GM12874 (cell line): ENCODE data around the gene NCS1.

Source experiments
- TF ChIP-seq, protein P1 (sequence below): IDR thresholded peaks from 2 replicates; pipeline ENCODE4 v1.5.1; 2011; ENCODE audit warnings: low read depth, mild to moderate bottlenecking, control low read depth, low read length, moderate library complexity; ENCODE audit not compliant: insufficient read depth

The NCS1 gene

DNA sequence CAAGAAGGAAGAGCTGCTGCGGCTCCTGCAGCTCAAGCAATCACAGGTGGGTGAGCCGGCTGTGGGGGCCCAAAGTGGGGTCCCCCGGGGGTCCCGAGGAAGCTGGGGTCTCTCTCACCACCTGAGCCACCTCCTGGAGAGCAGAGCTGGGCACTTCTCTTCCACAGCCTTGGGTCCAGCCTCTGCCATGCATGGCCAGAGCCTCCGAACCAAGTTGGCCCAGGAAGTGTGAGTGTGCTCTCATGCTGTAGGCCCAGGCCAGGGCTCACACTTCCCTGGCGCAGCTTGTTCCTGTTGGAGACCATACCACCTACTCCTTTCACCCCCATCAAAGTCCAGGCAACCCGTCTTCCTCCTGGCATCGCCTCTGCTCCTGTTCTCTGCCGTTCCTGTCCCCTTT, 113.1 kb downstream of the NCS1 start:
- TF ChIP-seq, protein P1, sequence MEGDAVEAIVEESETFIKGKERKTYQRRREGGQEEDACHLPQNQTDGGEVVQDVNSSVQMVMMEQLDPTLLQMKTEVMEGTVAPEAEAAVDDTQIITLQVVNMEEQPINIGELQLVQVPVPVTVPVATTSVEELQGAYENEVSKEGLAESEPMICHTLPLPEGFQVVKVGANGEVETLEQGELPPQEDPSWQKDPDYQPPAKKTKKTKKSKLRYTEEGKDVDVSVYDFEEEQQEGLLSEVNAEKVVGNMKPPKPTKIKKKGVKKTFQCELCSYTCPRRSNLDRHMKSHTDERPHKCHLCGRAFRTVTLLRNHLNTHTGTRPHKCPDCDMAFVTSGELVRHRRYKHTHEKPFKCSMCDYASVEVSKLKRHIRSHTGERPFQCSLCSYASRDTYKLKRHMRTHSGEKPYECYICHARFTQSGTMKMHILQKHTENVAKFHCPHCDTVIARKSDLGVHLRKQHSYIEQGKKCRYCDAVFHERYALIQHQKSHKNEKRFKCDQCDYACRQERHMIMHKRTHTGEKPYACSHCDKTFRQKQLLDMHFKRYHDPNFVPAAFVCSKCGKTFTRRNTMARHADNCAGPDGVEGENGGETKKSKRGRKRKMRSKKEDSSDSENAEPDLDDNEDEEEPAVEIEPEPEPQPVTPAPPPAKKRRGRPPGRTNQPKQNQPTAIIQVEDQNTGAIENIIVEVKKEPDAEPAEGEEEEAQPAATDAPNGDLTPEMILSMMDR, result no peak

DNA sequence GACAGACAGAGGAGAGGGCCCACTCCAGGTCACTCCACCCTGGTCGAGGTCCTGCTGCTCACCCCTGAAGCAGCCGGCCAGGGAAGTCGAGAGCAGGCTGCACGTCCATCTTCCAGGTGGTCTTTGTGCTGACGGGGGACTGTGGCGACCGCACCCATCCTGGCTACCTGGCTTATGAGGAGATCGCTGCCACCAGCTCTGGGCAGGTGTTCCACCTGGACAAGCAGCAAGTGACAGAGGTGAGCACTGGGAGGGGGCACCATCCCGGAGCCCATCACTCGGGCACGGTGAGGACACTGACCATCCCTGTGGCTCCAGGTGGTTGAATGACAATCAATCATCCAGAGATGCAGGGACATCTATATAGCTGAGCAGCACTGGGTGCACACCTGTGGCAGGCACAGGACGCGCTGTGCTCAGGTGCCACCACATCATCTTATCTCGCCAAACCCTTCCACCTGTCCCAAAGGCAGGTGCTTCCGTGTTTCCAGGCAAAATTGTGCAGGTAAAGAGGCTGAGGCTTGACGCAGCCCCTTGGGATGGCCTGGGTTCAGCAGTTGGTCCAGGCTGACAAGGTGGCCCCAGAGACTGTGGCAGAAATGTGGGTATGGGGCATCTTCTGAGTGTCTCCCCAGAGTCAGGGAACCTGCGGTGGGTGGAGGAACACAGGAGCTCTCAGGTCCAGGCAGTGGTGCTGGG, 114.0 kb downstream of the NCS1 start:
- TF ChIP-seq, protein P1, result no peak
